Renal cortical epithelial cell (primary cell): ENCODE results near the gene JAK1. TPM values are rescaled to one million over a fixed set of nuclear protein-coding genes. Genes with fewer than 3 reads are reported as not detected.

ENCODE experiments used
- DNase-seq: peaks from one replicate; pipeline ENCODE4 v3.0.0-alpha.2; 2011; ENCODE audit warnings: low read depth
- total RNA-seq: library from RNA; depleted of rRNA; stranded (reverse); fragments of >200 nt; gene quantifications from 2 replicates; pipeline ENCODE4 v1.2.3, GENCODE V29; 2014

JAK1 gene
- total RNA-seq, 1 donor from 2014 or later = 415 TPM

GRCh38 chr1:64866689-64867088 lies 99.7 kb downstream of the JAK1 start:
- no peak for DNase-seq

- no peak for DNase-seq
These were observed 101.1 kb downstream of the JAK1 start for GRCh38 chr1:64865105-64865757.

- DNase-seq = peak; percentile 68
These were observed 102.1 kb downstream of the JAK1 start for GRCh38 chr1:64864018-64864940.

DNA sequence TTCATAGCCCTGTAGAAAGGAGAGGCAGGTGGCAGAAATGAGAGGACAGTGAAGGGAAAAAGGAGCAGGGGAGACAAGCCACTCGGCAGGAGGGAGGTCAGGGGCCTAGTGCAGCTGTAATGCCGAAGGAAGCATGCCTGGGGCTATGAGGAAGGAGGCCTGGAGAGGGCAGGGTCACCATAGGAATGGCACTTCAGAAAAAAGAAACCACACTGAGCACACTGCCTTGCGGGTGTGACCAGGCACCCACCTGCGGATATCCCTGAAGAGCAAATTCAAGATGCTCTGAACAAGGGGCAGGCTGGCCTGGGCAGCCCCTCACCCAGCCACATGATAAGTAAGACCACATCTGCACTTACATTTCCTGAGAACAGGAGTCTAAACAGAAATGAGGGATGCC lies 104.7 kb downstream of the JAK1 start:
- DNase-seq = peak; percentile 38

GRCh38 chr1:64857347-64857746 lies 109.0 kb downstream of the JAK1 start:
- DNase-seq = no peak

DNA sequence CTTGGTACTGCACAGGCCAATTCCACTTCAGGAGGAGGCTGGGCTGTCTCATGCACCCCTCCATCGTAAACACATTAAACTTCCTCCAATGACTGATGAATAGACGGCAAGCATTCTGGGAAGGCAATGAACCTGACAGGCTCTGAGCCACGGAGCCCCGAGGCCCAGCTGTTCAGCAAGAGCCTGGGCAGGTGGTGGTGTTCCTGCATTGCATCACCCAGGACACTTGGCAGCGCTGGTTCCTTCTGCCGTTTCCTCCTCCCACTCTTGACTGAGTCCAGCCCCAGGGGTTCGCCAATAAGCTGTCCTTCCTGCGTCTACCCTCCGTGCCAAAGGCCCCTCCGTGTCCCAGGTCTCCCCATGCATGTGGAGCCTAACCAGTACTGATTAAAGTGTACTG lies 109.8 kb downstream of the JAK1 start:
- DNase-seq = no peak

- no peak for DNase-seq
These were observed 110.8 kb downstream of the JAK1 start for GRCh38 chr1:64855557-64855956.

DNA sequence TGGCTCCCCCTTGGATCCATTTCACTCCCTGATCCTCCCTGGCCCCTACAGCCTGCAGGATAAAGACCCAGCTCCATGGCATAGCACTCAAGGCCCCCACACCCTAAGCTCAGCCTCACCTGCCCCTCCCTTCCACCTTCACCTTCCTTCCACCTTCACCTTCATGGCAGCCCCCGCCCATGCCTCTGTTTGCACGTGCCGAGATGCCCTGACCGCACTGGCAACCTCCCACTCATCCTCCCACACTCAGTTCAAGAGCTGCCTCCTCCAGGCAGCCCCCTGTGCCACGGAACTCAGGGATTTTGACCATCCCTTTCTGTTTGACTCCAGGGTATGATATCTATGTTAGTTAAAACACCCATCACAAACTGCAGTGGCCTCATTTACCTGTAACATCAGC lies 111.7 kb downstream of the JAK1 start:
- no peak for DNase-seq

DNA sequence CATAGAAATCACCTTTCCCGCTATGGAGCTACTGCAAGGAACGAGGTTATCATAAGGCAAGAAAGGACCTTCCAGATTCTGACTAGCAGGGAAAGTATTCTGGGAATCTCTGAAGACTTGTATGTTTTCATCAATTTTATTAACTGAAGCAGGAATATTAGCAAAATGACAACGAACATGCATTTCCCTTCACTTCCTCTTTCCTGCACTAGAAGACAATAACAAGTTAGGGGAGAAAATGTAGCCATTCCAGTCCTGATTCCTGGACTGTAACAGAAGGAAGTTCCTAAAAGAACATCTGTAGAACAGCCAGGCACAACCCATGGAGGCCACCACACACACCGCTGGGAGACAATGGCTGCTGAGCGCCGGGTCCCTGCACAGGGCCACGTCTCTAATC lies 114.7 kb downstream of the JAK1 start:
- DNase-seq = no peak

GRCh38 chr1:64850846-64851245 lies 115.5 kb downstream of the JAK1 start:
- DNase-seq = no peak

- DNase-seq = no peak
These were observed 116.4 kb downstream of the JAK1 start for GRCh38 chr1:64849942-64850341.

DNA sequence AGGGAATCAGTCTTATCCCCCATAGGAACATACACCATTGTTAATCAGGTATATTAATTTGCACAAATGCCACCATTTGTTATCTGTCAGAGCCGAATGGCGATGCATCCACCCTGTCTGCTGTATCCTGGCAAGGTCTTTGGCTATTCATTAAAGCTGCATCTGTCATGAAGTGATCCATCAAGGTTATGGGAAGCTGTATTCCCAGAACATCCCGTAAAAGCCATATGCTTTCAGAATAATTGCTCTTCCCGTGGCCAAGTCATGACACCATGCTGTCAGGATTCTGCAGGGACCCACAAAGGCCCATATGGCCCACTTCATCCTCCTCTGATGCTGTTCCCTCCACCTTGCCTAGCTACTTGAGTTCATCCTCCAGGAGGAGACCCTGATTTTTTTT lies 117.5 kb downstream of the JAK1 start:
- no peak for DNase-seq

DNA sequence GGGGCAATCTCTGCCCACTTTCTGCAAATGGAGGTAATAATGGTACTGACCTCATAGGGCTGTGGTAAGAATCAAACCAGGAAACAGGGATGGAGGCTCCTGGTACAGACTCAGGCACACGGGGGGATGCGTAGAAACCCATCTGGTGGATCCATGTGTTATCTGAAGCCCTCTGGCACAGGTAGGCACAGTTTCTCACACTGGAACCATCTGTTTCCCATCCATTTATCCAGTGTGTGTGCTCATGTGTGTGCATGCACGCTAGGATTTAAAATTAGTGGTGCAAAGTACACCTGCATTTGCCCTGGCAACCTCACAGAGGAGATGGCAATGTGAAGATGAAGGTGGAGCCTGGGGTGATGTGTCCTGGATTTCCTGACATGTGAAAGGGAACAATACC lies 118.2 kb downstream of the JAK1 start:
- DNase-seq = no peak

DNA sequence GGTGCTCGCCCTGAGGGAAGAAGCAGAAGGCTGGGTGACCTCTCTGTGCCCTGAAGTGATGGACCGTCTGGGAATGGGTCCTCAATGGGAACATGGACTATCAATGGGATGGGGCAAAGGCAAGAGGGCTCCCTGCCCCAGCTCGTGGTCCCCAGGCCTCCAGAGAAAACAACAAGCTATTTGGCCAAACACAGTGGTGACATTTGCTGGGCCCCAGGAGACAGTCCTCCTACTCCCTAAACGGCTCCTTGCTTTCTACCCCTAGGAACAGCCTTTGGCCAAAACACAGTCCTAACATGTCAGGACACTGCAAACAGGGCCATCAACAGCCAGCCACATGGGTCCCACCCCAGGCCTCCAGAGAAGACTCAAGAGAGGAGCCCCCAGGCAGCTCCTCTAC lies 118.7 kb downstream of the JAK1 start:
- DNase-seq = no peak

- DNase-seq = no peak
These were observed 119.5 kb downstream of the JAK1 start for GRCh38 chr1:64846573-64847430.

DNA sequence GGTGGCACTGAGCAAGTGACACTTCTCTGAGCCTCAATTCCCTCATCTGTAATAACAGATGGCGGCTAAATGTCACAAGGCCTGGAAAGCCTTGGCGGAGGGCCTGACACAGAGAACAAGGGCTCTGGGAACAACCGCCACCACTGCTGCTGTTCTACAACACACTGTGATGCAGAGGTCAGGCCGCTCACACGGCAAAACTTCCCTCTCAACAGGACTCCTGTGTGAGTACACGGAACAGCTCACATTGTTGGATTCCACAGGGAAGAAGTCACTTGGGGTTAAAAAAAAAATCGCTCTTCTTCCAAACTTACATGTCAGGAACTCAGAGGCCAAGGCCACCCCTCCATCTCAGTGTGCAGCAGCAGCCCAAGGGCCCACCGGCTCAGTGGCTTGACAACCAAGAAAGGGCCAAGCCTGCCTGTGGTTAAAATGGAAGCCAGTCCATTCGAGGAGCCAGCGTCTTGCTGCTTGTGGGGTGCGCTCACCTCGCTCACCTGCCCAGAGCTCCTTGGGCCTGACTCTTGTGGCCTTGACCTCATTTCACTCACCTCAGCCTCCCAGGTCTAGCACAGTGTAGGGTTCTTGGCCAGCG lies 120.4 kb downstream of the JAK1 start:
- DNase-seq = no peak

DNA sequence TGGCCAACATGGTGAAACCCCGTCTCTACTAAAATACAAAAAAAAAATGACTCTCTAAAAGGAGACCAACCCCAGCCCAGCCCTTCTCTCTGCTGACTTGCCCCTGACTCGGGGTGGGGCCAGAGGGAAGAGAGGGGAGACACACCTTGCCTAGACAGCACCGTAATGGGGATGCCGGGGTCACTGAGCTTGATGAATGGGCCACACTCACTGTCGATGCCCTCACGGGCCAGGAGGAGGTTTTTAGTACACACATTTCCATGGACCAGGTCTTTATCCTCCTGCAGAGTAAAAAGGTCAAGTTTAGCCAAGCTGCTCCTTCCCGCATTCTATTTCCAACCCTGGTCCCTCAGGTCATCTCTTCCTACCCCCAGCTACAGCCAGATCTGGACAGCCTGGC lies 121.7 kb downstream of the JAK1 start:
- no peak for DNase-seq

- no peak for DNase-seq
These were observed 122.2 kb downstream of the JAK1 start for GRCh38 chr1:64844175-64844574.

- no peak for DNase-seq
These were observed 122.7 kb downstream of the JAK1 start for GRCh38 chr1:64843675-64844074.

DNA sequence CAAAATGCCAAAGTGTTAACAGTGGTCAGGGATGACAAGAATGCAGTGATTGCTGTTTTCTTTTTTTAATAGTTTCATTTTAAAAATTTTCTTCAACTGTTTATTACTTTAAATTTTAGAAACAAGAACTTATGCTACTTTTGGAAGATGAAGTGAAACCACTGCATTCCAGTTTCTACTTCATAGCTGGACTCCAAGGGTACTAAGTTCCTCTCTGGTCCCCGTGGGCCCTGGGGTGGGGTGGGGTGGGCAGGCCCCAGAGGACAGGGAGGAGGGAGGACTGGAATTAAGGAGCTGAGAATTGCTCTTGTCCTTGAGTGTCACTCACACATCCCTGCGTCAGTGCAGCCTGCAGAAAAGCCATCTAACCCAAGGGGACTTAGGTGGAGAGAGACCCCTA lies 124.1 kb downstream of the JAK1 start:
- no peak for DNase-seq

- DNase-seq = peak; percentile 49
These were observed 124.9 kb downstream of the JAK1 start for GRCh38 chr1:64841330-64842065.
